Measurements from ENCODE around the gene RRP15. TPM values are rescaled to one million over a fixed set of nuclear protein-coding genes. Genes with fewer than 3 reads are reported as not detected.

RRP15 gene
- total RNA-seq, 1 donor from 2014 or later: 28.4 TPM

DNA sequence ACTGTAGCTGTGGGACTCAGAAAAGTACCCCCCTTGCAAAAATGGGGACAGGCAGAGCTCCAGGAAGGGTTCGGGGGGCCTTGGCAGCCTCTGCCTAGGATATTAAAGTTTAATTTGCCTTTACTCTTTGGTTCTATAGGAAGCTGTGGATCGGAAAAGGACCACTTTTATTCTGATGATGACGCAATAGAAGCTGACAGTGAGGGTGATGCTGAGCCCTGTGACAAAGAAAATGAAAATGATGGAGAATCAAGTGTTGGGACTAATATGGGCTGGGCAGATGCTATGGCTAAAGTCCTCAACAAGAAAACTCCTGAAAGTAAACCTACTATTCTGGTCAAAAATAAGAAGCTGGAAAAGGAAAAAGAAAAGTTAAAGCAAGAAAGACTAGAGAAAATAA lies 17.1 kb downstream of the RRP15 start:
- Histone ChIP-seq H3K9me3 (ENCODE audit: insufficient read depth, low read depth, low read length) (no peaks in the 10 kb centered on the region), H2AFZ (ENCODE audit: low read depth, low read length) (no peak overlapping the region), H4K20me1 (ENCODE audit: insufficient read depth, low read length) (peaks cover 2% of the 10 kb centered on the region), H3K4me2 (ENCODE audit: low read length) (no peak overlapping the region), H3K4me3 (ENCODE audit: insufficient read depth, low read depth, low read length) (no peak overlapping the region), H3K4me1 (ENCODE audit: insufficient read depth, low read length) (peaks cover 4% of the 10 kb centered on the region), H3K27ac (ENCODE audit: low read depth, low read length) (no peak overlapping the region), H3K27me3 (ENCODE audit: insufficient read depth, low read length) (no peaks in the 10 kb centered on the region), H3K9ac (ENCODE audit: low read length) (no peak overlapping the region), H3K36me3 (ENCODE audit: insufficient read depth, low read length) (no peaks in the 10 kb centered on the region), H3K79me2 (ENCODE audit: insufficient read depth, low read length) (peaks cover 38% of the 10 kb centered on the region)
- peaks cover 21% of the 10 kb centered on the region for H3K4me1 Mint-ChIP-seq (ENCODE audit: low read depth, unreplicated experiment)
- no peak for TF ChIP-seq EZH2 (IDR thresholded peaks at IDR 0.05; ENCODE audit: insufficient read depth, low read length)
- TF ChIP-seq, protein P1, sequence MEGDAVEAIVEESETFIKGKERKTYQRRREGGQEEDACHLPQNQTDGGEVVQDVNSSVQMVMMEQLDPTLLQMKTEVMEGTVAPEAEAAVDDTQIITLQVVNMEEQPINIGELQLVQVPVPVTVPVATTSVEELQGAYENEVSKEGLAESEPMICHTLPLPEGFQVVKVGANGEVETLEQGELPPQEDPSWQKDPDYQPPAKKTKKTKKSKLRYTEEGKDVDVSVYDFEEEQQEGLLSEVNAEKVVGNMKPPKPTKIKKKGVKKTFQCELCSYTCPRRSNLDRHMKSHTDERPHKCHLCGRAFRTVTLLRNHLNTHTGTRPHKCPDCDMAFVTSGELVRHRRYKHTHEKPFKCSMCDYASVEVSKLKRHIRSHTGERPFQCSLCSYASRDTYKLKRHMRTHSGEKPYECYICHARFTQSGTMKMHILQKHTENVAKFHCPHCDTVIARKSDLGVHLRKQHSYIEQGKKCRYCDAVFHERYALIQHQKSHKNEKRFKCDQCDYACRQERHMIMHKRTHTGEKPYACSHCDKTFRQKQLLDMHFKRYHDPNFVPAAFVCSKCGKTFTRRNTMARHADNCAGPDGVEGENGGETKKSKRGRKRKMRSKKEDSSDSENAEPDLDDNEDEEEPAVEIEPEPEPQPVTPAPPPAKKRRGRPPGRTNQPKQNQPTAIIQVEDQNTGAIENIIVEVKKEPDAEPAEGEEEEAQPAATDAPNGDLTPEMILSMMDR (IDR thresholded peaks at IDR 0.05; ENCODE audit: insufficient read depth, low read depth, low read length): no peak
- no peaks in the 10 kb centered on the region for H3K27me3 Mint-ChIP-seq (ENCODE audit: low read depth, unreplicated experiment)
- FAIRE-seq (no peak), DNase-seq (ENCODE audit: low read depth) (no peak)
- no peak overlapping the region for H3K4me3 Mint-ChIP-seq (ENCODE audit: unreplicated experiment)
- H3K36me3 Mint-ChIP-seq (ENCODE audit: low read depth, unreplicated experiment): peaks cover 3% of the 10 kb centered on the region
- H3K9me3 Mint-ChIP-seq (ENCODE audit: unreplicated experiment): no peaks in the 10 kb centered on the region
- no peak overlapping the region for H3K27ac Mint-ChIP-seq (ENCODE audit: unreplicated experiment)

DNA sequence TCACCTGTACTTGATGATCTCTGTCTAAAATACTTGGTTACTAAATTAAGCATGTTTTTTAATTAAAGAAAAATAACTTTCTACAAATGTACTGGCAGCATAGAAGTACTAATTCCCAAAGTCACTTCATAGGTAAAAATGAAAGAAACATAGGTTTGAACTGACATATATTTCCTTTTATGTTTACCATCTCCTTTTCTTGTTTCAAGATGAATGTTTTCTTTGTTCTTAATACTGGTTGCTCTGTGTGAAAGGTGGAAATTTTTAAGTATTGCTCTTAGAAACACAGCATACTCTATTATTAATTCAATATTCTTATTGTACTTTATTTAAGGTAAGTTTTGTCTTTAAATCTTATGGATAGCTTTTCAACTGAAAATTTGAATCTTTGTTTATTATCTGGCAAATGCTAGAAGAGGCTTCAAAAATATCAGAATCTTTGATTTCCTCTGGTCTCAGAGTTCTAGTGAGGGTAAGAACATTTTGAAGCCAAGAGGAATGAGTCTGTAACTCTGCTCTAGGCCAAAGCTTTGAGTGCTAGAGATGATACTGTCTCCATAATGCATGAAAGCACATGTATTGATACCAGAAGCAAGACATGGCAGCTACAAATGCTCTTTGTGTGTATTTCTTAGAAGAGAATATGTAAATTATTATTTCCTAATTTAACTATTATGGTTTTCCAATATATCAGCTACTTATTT lies 18.2 kb downstream of the RRP15 start:
- Mint-ChIP-seq H3K9me3 (ENCODE audit: unreplicated experiment) (no peaks in the 10 kb centered on the region), H3K4me3 (ENCODE audit: unreplicated experiment) (no peak overlapping the region), H3K36me3 (ENCODE audit: low read depth, unreplicated experiment) (peaks cover 3% of the 10 kb centered on the region), H3K27ac (ENCODE audit: unreplicated experiment) (no peak overlapping the region), H3K27me3 (ENCODE audit: low read depth, unreplicated experiment) (no peaks in the 10 kb centered on the region), H3K4me1 (ENCODE audit: low read depth, unreplicated experiment) (peaks cover 16% of the 10 kb centered on the region)
- Histone ChIP-seq H3K4me1 (ENCODE audit: insufficient read depth, low read length) (peaks cover 4% of the 10 kb centered on the region), H3K27me3 (ENCODE audit: insufficient read depth, low read length) (no peaks in the 10 kb centered on the region), H3K4me3 (ENCODE audit: insufficient read depth, low read depth, low read length) (no peak overlapping the region), H4K20me1 (ENCODE audit: insufficient read depth, low read length) (peaks cover 2% of the 10 kb centered on the region), H3K4me2 (ENCODE audit: low read length) (no peak overlapping the region), H3K36me3 (ENCODE audit: insufficient read depth, low read length) (no peaks in the 10 kb centered on the region), H3K79me2 (ENCODE audit: insufficient read depth, low read length) (peaks cover 32% of the 10 kb centered on the region), H3K9ac (ENCODE audit: low read length) (no peak overlapping the region), H3K27ac (ENCODE audit: low read depth, low read length) (no peak overlapping the region), H3K9me3 (ENCODE audit: insufficient read depth, low read depth, low read length) (no peaks in the 10 kb centered on the region), H2AFZ (ENCODE audit: low read depth, low read length) (no peak overlapping the region)
- no peak for DNase-seq (ENCODE audit: low read depth)
- TF ChIP-seq EZH2 (IDR thresholded peaks at IDR 0.05; ENCODE audit: insufficient read depth, low read length): no peak
- TF ChIP-seq, protein P1 (IDR thresholded peaks at IDR 0.05; ENCODE audit: insufficient read depth, low read depth, low read length): no peak
- FAIRE-seq: no peak
